Hepatocyte (in vitro differentiated cells): Measurements from ENCODE around the gene CHMP5. TPM values are rescaled to one million over a fixed set of nuclear protein-coding genes. Genes with fewer than 3 reads are reported as not detected.

ENCODE experiments used
- DNase-seq: peaks from one replicate; pipeline ENCODE4 v3.0.0-alpha.2; 2016; ENCODE audit warnings: low spot score
- H2AFZ ChIP-seq: fragments of 200-600 bp; sonication (generic); 2 replicates; pipeline ENCODE4 v1.6.0; 2016; ENCODE audit warnings: antibody characterized with exemption, mild to moderate bottlenecking
- H3K27ac ChIP-seq: fragments of 200-600 bp; sonication (generic); 2 replicates; pipeline ENCODE4 v1.5.1; 2016; ENCODE audit warnings: mild to moderate bottlenecking
- H3K27me3 ChIP-seq: fragments of 200-600 bp; sonication (generic); 2 replicates; pipeline ENCODE4 v1.6.1; 2016
- H3K36me3 ChIP-seq: fragments of 200-600 bp; sonication (generic); replicated peaks from 2 replicates; pipeline ENCODE4 v1.5.1; 2016; ENCODE audit warnings: low read depth; ENCODE audit not compliant: insufficient read depth
- H3K4me1 ChIP-seq: fragments of 200-600 bp; sonication (generic); 2 replicates; pipeline ENCODE4 v1.5.1; 2016; ENCODE audit warnings: mild to moderate bottlenecking, moderate library complexity; ENCODE audit not compliant: insufficient read depth
- H3K4me2 ChIP-seq: fragments of 200-600 bp; sonication (generic); 2 replicates; pipeline ENCODE4 v1.6.0; 2016
- H3K4me3 ChIP-seq: fragments of 200-600 bp; sonication (generic); 2 replicates; pipeline ENCODE4 v1.5.1; 2016; ENCODE audit warnings: mild to moderate bottlenecking
- H3K79me2 ChIP-seq: fragments of 200-600 bp; sonication (generic); 2 replicates; pipeline ENCODE4 v1.6.0; 2017; ENCODE audit warnings: mild to moderate bottlenecking
- H3K9me2 ChIP-seq: fragments of 200-600 bp; sonication (generic); replicated peaks from 2 replicates; pipeline ENCODE4 v1.6.0; 2017; ENCODE audit warnings: mild to moderate bottlenecking; ENCODE audit not compliant: insufficient read depth
- H3K9me3 ChIP-seq: fragments of 200-600 bp; sonication (generic); 2 replicates; pipeline ENCODE4 v1.5.1; 2016; ENCODE audit warnings: low read depth, mild to moderate bottlenecking
- H4K20me1 ChIP-seq: fragments of 200-600 bp; sonication (generic); 2 replicates; pipeline ENCODE4 v1.6.0; 2016; ENCODE audit warnings: mild to moderate bottlenecking; ENCODE audit not compliant: insufficient read depth, poor library complexity, severe bottlenecking
- EZH2 ChIP-seq: fragments of 200-600 bp; sonication (generic); IDR thresholded peaks from 2 replicates; pipeline ENCODE4 v1.6.1; 2016; ENCODE audit warnings: antibody characterized with exemption, mild to moderate bottlenecking, borderline replicate concordance
- EZH2phosphoT487 ChIP-seq: fragments of 200-600 bp; sonication (generic); IDR thresholded peaks from one replicate; pipeline ENCODE4 v1.6.1; 2018; ENCODE audit warnings: antibody characterized with exemption, mild to moderate bottlenecking, low read depth, moderate library complexity; ENCODE audit not compliant: unreplicated experiment, severe bottlenecking
- WGBS: methylation state at CpG from one replicate; pipeline ENCODE4 v1.1.6; 2016; ENCODE audit warnings: low lambda C conversion rate; ENCODE audit errors: missing lambda C conversion rate; 5-methylcytosine and 5-hydroxymethylcytosine counted together
- polyA plus RNA-seq: library from polyadenylated mRNA; unstranded; fragments of >200 nt; fragmentation: Nextera tagmentation; extraction: Ambion mirVana; gene quantifications from 2 replicates; pipeline ENCODE4 v1.2.1, GENCODE V29; 2016
- total RNA-seq: library from RNA; depleted of rRNA; stranded (reverse); fragments of >200 nt; gene quantifications from 2 replicates; pipeline ENCODE4 v1.2.3, GENCODE V29; 2014
- TF ChIP-seq, protein P1 (sequence below): fragments of 200-600 bp; sonication (generic); IDR thresholded peaks from 2 replicates; pipeline ENCODE4 v1.5.1; 2016; ENCODE audit warnings: antibody characterized with exemption, mild to moderate bottlenecking; ENCODE audit not compliant: poor library complexity

CHMP5 gene
- total and polyA plus RNA-seq, 2 experiments from 2014 or later, result 91.5 to 109 TPM

DNA sequence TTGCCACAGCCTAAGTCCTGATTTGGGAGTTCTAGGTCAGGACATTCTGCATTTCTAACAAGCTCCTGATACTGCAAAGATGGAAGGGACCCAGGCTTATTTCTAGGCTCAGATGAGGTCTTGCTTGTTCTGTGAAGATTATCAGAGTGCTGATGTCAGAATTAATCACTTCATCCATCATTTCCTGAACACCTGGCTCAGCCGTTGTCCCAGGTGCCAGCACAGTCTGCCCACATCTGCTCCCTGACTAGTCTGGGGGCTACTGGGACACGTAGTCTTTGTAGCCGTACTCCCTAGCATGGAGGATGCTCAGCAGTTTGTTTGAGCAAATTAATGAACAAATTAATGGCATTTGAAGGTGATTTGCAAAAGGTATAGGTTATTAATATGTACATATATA lies 42.8 kb upstream of the CHMP5 start:
- WGBS, result 81% methylated on average over 3 of the region's 3 CpGs

DNA sequence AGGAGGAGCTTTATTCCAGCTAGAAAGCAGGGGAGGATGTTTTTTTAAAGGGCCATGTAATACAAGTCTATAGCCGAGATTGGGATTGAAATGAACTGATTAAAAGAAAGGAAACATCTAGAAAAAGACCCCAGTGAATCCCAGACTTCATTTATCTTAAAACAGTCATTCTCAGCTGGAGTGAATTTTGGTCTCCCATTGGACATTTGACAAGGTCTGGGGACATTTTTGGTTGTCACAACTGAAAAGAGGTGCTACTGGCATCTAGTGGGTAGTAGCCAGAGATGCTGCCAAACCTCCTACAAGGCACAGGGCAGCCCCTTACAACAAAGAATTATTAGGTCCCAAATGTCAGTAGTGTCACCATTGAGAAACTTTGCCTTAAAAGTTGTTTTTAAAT lies 41.2 kb upstream of the CHMP5 start:
- H3K9me3 ChIP-seq, result no peaks in the 10 kb centered on the region
- H3K4me2 ChIP-seq, result no peak overlapping the region
- no peaks in the 10 kb centered on the region for H3K27me3 ChIP-seq
- no peak for TF ChIP-seq EZH2phosphoT487
- TF ChIP-seq, protein P1, sequence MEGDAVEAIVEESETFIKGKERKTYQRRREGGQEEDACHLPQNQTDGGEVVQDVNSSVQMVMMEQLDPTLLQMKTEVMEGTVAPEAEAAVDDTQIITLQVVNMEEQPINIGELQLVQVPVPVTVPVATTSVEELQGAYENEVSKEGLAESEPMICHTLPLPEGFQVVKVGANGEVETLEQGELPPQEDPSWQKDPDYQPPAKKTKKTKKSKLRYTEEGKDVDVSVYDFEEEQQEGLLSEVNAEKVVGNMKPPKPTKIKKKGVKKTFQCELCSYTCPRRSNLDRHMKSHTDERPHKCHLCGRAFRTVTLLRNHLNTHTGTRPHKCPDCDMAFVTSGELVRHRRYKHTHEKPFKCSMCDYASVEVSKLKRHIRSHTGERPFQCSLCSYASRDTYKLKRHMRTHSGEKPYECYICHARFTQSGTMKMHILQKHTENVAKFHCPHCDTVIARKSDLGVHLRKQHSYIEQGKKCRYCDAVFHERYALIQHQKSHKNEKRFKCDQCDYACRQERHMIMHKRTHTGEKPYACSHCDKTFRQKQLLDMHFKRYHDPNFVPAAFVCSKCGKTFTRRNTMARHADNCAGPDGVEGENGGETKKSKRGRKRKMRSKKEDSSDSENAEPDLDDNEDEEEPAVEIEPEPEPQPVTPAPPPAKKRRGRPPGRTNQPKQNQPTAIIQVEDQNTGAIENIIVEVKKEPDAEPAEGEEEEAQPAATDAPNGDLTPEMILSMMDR, result no peak
- TF ChIP-seq EZH2, result no peak
- WGBS, result 73% methylated on average over 1 of the region's 1 CpG
- no peaks in the 10 kb centered on the region for H3K79me2 ChIP-seq
- H2AFZ ChIP-seq, result no peak overlapping the region
- DNase-seq, result no peak
- H3K36me3 ChIP-seq, result no peaks in the 10 kb centered on the region
- no peaks in the 10 kb centered on the region for H4K20me1 ChIP-seq
- H3K9me2 ChIP-seq, result no peaks in the 10 kb centered on the region
- peaks cover 4% of the 10 kb centered on the region for H3K4me1 ChIP-seq
- no peak overlapping the region for H3K27ac ChIP-seq
- no peak overlapping the region for H3K4me3 ChIP-seq

More for the DNA sequence above, 42.8 kb upstream of the CHMP5 start:
- H3K79me2 ChIP-seq, result no peaks in the 10 kb centered on the region
- H3K36me3 ChIP-seq, result no peaks in the 10 kb centered on the region
- TF ChIP-seq, protein P1, result no peak
- TF ChIP-seq EZH2 (no peak), EZH2phosphoT487 (no peak)
- H4K20me1 ChIP-seq, result no peaks in the 10 kb centered on the region
- no peak overlapping the region for H2AFZ ChIP-seq
- no peaks in the 10 kb centered on the region for H3K9me3 ChIP-seq
- H3K27me3 ChIP-seq, result no peaks in the 10 kb centered on the region
- no peak overlapping the region for H3K4me2 ChIP-seq
- peaks cover 4% of the 10 kb centered on the region for H3K4me1 ChIP-seq
- H3K9me2 ChIP-seq, result no peaks in the 10 kb centered on the region
- no peak overlapping the region for H3K27ac ChIP-seq
- DNase-seq, result no peak
- no peak overlapping the region for H3K4me3 ChIP-seq

DNA sequence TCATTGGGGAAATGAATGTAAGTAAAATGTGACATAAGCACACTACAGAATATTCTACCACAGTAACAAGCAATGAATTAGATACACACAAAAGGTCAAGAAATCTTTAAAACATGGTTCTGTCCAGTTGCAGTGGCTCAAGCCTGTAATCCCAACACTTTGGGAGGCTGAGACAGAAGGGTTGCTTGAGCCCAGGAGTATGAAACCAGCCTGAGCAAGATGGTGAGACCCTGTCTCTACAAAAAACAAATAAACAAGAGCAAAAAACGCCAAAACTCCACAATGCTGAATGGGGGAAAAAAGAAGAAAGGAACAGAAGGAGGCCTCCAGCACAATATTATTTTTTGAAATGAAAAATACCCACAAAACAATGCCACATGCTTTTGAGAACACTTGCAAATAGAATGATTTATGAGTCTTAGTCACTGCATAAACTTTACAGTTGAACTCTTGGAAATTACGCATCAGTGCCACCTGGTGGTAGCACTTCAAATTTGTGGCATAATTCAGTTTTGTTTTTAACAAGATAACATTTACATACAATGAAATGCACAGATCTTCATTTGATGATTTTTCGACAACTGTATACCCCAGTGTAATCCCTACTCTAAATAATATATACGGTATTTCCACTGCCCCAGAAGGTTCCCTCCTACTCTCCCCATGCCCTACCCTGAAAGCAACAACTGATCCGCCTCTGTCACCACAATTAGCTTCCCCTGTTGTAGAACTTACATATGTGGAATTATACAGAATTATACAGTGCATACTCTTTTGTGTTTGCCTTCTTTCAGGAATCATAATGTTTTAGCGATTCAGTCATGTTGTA lies 39.3 kb upstream of the CHMP5 start:
- Histone ChIP-seq H3K9me3 (no peaks in the 10 kb centered on the region), H4K20me1 (no peaks in the 10 kb centered on the region), H3K9me2 (no peaks in the 10 kb centered on the region), H3K4me3 (no peak overlapping the region), H3K27me3 (no peaks in the 10 kb centered on the region), H3K79me2 (no peaks in the 10 kb centered on the region), H2AFZ (no peak overlapping the region), H3K27ac (no peak overlapping the region), H3K36me3 (no peaks in the 10 kb centered on the region), H3K4me2 (no peak overlapping the region), H3K4me1 (peaks cover 4% of the 10 kb centered on the region)
- no peak for TF ChIP-seq EZH2
- TF ChIP-seq EZH2phosphoT487, result no peak
- TF ChIP-seq, protein P1, result peak; percentile 81
- DNase-seq, result peak; percentile 81
- WGBS, result 28% methylated on average over 6 of the region's 6 CpGs
